ENCODE data around the gene SP110. TPM values are rescaled to one million over a fixed set of nuclear protein-coding genes. Genes with fewer than 3 reads are reported as not detected.

The SP110 gene
- total RNA-seq, 4 donors from 2014 or later: 13.7 to 181 (median 24.4) TPM

- TF ChIP-seq POLR2A (IDR thresholded peaks at IDR 0.05): no peak
- Histone ChIP-seq H3K27me3 (no peaks in the 10 kb centered on the region), H3K9me3 (no peaks in the 10 kb centered on the region), H3K36me3 (no peaks in the 10 kb centered on the region), H3K27ac (peak overlapping the region in 1 of 4 donors; percentile 82), H3K4me1 (no peaks in the 10 kb centered on the region), H3K4me3 (no peak overlapping the region)
- DNase-seq: no peak
Observed at GRCh38 chr2:230230496-230231200, 10.9 kb upstream of the SP110 start.

DNA sequence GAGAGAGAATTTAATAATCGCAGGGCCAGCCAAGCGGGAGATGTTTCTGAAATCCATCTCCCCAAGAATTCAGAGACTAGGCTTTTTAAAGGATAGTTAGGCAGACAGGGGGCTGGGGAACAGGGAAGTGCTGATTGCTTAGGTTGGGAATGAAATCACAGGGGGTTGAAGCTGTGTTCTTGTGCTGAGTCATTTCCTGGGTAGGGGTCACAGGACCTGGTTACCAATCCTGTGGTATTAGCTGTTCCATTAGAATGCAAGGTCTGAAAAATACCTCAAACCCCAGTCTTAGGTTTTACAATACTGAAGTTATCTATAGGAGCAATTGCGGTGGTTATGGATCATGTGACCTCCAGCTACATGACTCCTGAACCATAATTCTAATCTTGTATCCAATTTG is 10.3 kb upstream of the SP110 start:
- TF ChIP-seq POLR2A (IDR thresholded peaks at IDR 0.05) (no peak), CTCF (IDR thresholded peaks at IDR 0.05) (no peak)

DNA sequence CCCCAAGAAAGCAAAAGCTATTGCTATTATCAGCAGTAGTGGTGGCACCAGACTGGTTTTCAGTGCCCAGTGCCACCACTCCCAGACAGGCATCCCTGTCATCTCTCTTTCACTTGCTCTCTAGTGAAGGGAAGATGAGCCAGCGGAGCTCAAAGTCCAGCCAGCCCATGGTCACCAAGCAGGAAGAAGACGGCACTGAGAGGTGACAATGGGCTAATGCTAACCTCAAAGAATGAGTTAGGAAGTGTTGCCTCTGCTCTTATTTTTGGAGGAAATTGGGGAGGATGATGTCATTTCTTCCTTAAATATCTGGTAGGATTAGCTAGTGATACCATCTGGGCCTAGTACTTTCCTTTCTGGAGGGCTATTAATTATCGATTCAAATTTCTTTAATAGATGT is 7.4 kb upstream of the SP110 start:
- no peaks in the 10 kb centered on the region for H3K4me1 ChIP-seq
- H3K36me3 ChIP-seq: no peaks in the 10 kb centered on the region
- no peaks in the 10 kb centered on the region for H3K27me3 ChIP-seq
- TF ChIP-seq CTCF (IDR thresholded peaks at IDR 0.05): no peak
- no peak for TF ChIP-seq POLR2A (IDR thresholded peaks at IDR 0.05)
- peak overlapping the region; percentile 5 to 86 (median 65) for H3K27ac ChIP-seq
- H3K4me3 ChIP-seq: peak overlapping the region in 3 of 4 donors; percentile 7 to 38 (median 19)
- DNase-seq: peak in 1 of 3 donors; percentile 42
- H3K9me3 ChIP-seq: no peaks in the 10 kb centered on the region

More for the DNA sequence above, 10.3 kb upstream of the SP110 start:
- Histone ChIP-seq H3K4me1 (no peaks in the 10 kb centered on the region), H3K27me3 (no peaks in the 10 kb centered on the region), H3K9me3 (no peaks in the 10 kb centered on the region), H3K27ac (peak overlapping the region in 1 of 4 donors; percentile 82), H3K4me3 (no peak overlapping the region), H3K36me3 (no peaks in the 10 kb centered on the region)
- no peak for DNase-seq

GRCh38 chr2:230226051-230226551 is 6.3 kb upstream of the SP110 start:
- no peaks in the 10 kb centered on the region for H3K27me3 ChIP-seq
- TF ChIP-seq CTCF (IDR thresholded peaks at IDR 0.05) (no peak), POLR2A (IDR thresholded peaks at IDR 0.05) (no peak)
- H3K4me1 ChIP-seq: no peaks in the 10 kb centered on the region
- no peaks in the 10 kb centered on the region for H3K9me3 ChIP-seq
- H3K27ac ChIP-seq: peak overlapping the region; percentile 78 to 86 (median 81)
- no peaks in the 10 kb centered on the region for H3K36me3 ChIP-seq
- peak in 2 of 3 donors; percentile 41 to 63 for DNase-seq
- peak overlapping the region; percentile 25 to 38 (median 34) for H3K4me3 ChIP-seq

DNA sequence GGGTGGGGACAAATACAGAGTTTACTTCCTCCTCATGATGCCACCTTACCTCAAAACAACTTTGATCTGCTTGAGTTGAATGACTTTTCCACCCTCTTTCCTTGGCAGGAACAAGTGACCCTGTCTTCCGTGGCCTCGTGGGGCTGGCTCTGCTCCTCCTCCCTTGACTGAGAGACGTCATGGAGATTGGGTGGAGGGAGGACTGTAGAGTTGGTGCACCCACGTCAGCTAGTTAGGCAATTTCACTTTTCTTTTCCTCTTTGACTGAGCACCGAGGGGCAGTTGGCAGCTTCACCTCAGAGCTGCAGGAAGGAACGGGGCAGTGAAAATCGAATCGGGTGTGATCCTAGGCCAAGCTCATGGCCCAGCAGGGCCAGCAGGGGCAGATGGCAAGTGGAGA is 5.7 kb upstream of the SP110 start, which contains the start of gene SP140:
Gene SP140, plus strand, starts transcription at position 251 of the 400 bp plus-strand sequence. Its CDS starts 109 bp downstream, at position 360.
- peak within 1 kb of the TSS; percentile 25 to 38 (median 34) for H3K4me3 ChIP-seq
- peak in 2 of 3 donors; percentile 91 to 92 for DNase-seq

More for the DNA sequence above, 5.7 kb upstream of the SP110 start, which contains the start of gene SP140:
- H3K36me3 ChIP-seq: no peaks in the 10 kb centered on the region
- no peaks in the 10 kb centered on the region for H3K27me3 ChIP-seq
- H3K27ac ChIP-seq: peak within 1 kb of the TSS; percentile 78 to 86 (median 81)
- H3K9me3 ChIP-seq: no peaks in the 10 kb centered on the region
- TF ChIP-seq CTCF (IDR thresholded peaks at IDR 0.05): no peak
- peak; percentile 41 to 46 for TF ChIP-seq POLR2A (IDR thresholded peaks at IDR 0.05)
- H3K4me1 ChIP-seq: no peaks in the 10 kb centered on the region

Measured in Peyer's patch (tissue), 4 donors.